H1 (cell line): ENCODE results near the gene CDPF1. TPM values are rescaled to one million over a fixed set of nuclear protein-coding genes. Genes with fewer than 3 reads are reported as not detected.

Experiments
- CTCF ChIA-PET: fragments of 300-600 bp; sonication (Branson Sonifier 250); formaldehyde crosslinking; loops from one replicate; lab custom pipeline; 2021; ENCODE audit not compliant: partially characterized antibody; lab: Charles Lee
- POLR2A ChIA-PET: fragments of 300-600 bp; sonication (Branson Sonifier 250); formaldehyde crosslinking; loops from one replicate; lab custom pipeline; 2021; ENCODE audit warnings: inconsistent platforms; ENCODE audit not compliant: partially characterized antibody; lab: Charles Lee
- DNase-seq, 2 experiments: peaks; one replicate each; pipeline versions ENCODE4 v3.0.0 to v3.0.0-alpha.2; 2010 to 2022; ENCODE audit warnings: low spot score in 2 of 2, low read depth in 1 of 2, mixed read lengths in 1 of 2
- FAIRE-seq: peaks from 2 replicates; lab custom pipeline; 2011; peaks lifted over from hg19 to GRCh38; lab: Jason Lieb, UNC
- H2AFZ ChIP-seq: 2 replicates; pipeline ENCODE4 v1.8.1; 2012; ENCODE audit warnings: low read length, inconsistent platforms
- H2AK5ac ChIP-seq: 2 replicates; pipeline ENCODE4 v1.6.1; 2013; ENCODE audit warnings: low read depth, low read length
- H2BK120ac ChIP-seq: replicated peaks from 2 replicates; pipeline ENCODE3; 2013; ENCODE audit warnings: low read depth, low read length, inconsistent platforms
- H2BK12ac ChIP-seq: 2 replicates; pipeline ENCODE4 v1.6.1; 2013; ENCODE audit warnings: low read depth, low read length
- H2BK15ac ChIP-seq: 2 replicates; pipeline ENCODE4 v1.6.1; 2013; ENCODE audit warnings: low read length
- H2BK20ac ChIP-seq: 2 replicates; pipeline ENCODE4 v1.6.1; 2013; ENCODE audit warnings: low read length
- H2BK5ac ChIP-seq: 2 replicates; pipeline ENCODE4 v1.6.1; 2013; ENCODE audit warnings: low read depth, low read length
- H3K14ac ChIP-seq: 2 replicates; pipeline ENCODE4 v1.6.1; 2013; ENCODE audit warnings: inconsistent platforms; ENCODE audit not compliant: insufficient read length
- H3K18ac ChIP-seq: 2 replicates; pipeline ENCODE4 v1.6.1; 2013; ENCODE audit warnings: low read length; ENCODE audit errors: extremely low read depth
- H3K23ac ChIP-seq: 2 replicates; pipeline ENCODE4 v1.6.1; 2013; ENCODE audit warnings: inconsistent platforms; ENCODE audit not compliant: insufficient read length
- H3K23me2 ChIP-seq: 2 replicates; pipeline ENCODE4 v1.6.1; 2013; ENCODE audit warnings: low read depth, low read length
- H3K27ac ChIP-seq: 2 replicates; pipeline ENCODE4 v1.6.1; 2011; ENCODE audit warnings: low read depth, low read length, inconsistent platforms
- H3K27me3 ChIP-seq, 4 experiments: replicated peaks in 1 of 4; 1 replicate in 1 of 4; 2 replicates in 3 of 4; pipeline versions ENCODE4 v1.6.1 to v1.8.1; 2011 to 2013; ENCODE audit warnings: low read length in 3 of 4, mild to moderate bottlenecking in 3 of 4, inconsistent platforms in 2 of 4, mixed read lengths in 2 of 4, moderate library complexity in 1 of 4; ENCODE audit not compliant: control insufficient read depth in 3 of 4, insufficient read depth in 3 of 4; ENCODE audit errors: extremely low read depth in 1 of 4
- H3K36me3 ChIP-seq, 4 experiments: 2 replicates each; pipeline versions ENCODE4 v1.6.1 to v1.8.1; 2011 to 2013; ENCODE audit warnings: mild to moderate bottlenecking in 4 of 4, low read length in 3 of 4, moderate library complexity in 2 of 4, control low read depth in 1 of 4, inconsistent platforms in 1 of 4; ENCODE audit not compliant: insufficient read depth in 4 of 4, control insufficient read depth in 2 of 4
- H3K4ac ChIP-seq: replicated peaks from 2 replicates; pipeline ENCODE3; 2013; ENCODE audit warnings: low read length, low read depth, mixed read lengths, inconsistent platforms; ENCODE audit not compliant: insufficient read length
- H3K4me1 ChIP-seq, 4 experiments: replicated peaks in 1 of 4; 1 replicate in 1 of 4; 2 replicates in 3 of 4; pipeline versions ENCODE4 v1.6.1 to v1.8.1; 2011 to 2013; ENCODE audit warnings: low read length in 3 of 4, inconsistent platforms in 2 of 4, mixed read lengths in 1 of 4; ENCODE audit not compliant: insufficient read depth in 4 of 4, control insufficient read depth in 3 of 4
- H3K4me2 ChIP-seq, 2 experiments: 2 replicates each; pipeline versions ENCODE4 v1.6.1 to v1.8.1; 2011 to 2013; ENCODE audit warnings: low read depth in 2 of 2, low read length in 2 of 2, control low read depth in 1 of 2, inconsistent platforms in 1 of 2, mild to moderate bottlenecking in 1 of 2; ENCODE audit not compliant: insufficient read depth in 1 of 2
- H3K4me3 ChIP-seq, 4 experiments: fragments of 200-600, 300-600 bp in 1 of 4; sonication (generic), shearing (Covaris generic), sonication (Bioruptor Twin) in 1 of 4; 2 replicates each; pipeline versions ENCODE4 v1.5.1 to v1.8.1; 2011 to 2016; ENCODE audit warnings: low read length in 4 of 4, low read depth in 3 of 4, control low read depth in 2 of 4, inconsistent platforms in 2 of 4, mild to moderate bottlenecking in 2 of 4, mixed read lengths in 1 of 4, moderate library complexity in 1 of 4; ENCODE audit not compliant: insufficient read depth in 2 of 4; ENCODE audit errors: extremely low read depth in 1 of 4
- H3K56ac ChIP-seq: replicated peaks from 2 replicates; pipeline ENCODE3; 2013; ENCODE audit warnings: low read depth, mild to moderate bottlenecking, mixed read lengths, low read length, inconsistent platforms; ENCODE audit not compliant: insufficient read length
- H3K79me1 ChIP-seq: 2 replicates; pipeline ENCODE4 v1.6.1; 2013; ENCODE audit warnings: low read depth, low read length, control low read depth
- H3K79me2 ChIP-seq, 2 experiments: 2 replicates each; pipeline versions ENCODE4 v1.6.1 to v1.8.1; 2012 to 2013; ENCODE audit warnings: low read length in 2 of 2, mild to moderate bottlenecking in 2 of 2, inconsistent platforms in 1 of 2; ENCODE audit not compliant: insufficient read depth in 2 of 2, control insufficient read depth in 1 of 2
- H3K9ac ChIP-seq, 4 experiments: replicated peaks in 1 of 4; 1 replicate in 1 of 4; 2 replicates in 3 of 4; pipeline versions ENCODE4 v1.6.1 to v1.8.1; 2011 to 2013; ENCODE audit warnings: low read depth in 3 of 4, low read length in 3 of 4, control low read depth in 2 of 4, mild to moderate bottlenecking in 2 of 4, moderate library complexity in 2 of 4, inconsistent platforms in 1 of 4; ENCODE audit errors: extremely low read depth in 1 of 4
- H3K9me3 ChIP-seq, 2 experiments: 2 replicates each; pipeline versions ENCODE4 v1.6.1 to v1.8.1; 2012 to 2013; ENCODE audit warnings: mild to moderate bottlenecking in 2 of 2, moderate library complexity in 2 of 2, control low read depth in 1 of 2, inconsistent platforms in 1 of 2, low read depth in 1 of 2, low read length in 1 of 2, mixed read lengths in 1 of 2; ENCODE audit not compliant: insufficient read depth in 2 of 2
- H4K20me1 ChIP-seq, 2 experiments: replicated peaks in 1 of 2; 2 replicates each; pipeline versions ENCODE3 to v1.8.1; 2011 to 2013; ENCODE audit warnings: inconsistent platforms in 2 of 2, low read length in 2 of 2, mild to moderate bottlenecking in 1 of 2; ENCODE audit not compliant: insufficient read depth in 2 of 2, control insufficient read depth in 1 of 2
- H4K5ac ChIP-seq: 2 replicates; pipeline ENCODE4 v1.6.1; 2013; ENCODE audit warnings: low read length, low read depth, mixed read lengths, inconsistent platforms; ENCODE audit not compliant: insufficient read length
- H4K8ac ChIP-seq: 2 replicates; pipeline ENCODE4 v1.8.0; 2013; ENCODE audit warnings: mild to moderate bottlenecking, moderate library complexity, low read length, inconsistent platforms; ENCODE audit not compliant: insufficient read depth; ENCODE audit errors: extremely low read depth
- H4K91ac ChIP-seq: replicated peaks from 2 replicates; pipeline ENCODE3; 2013; ENCODE audit warnings: low read length, mixed read lengths, inconsistent platforms; ENCODE audit not compliant: insufficient read length
- ATF2 ChIP-seq: IDR thresholded peaks from 2 replicates; pipeline ENCODE4 v1.6.1; 2012; ENCODE audit warnings: low read length, inconsistent platforms
- BCL11A ChIP-seq, 2 experiments: IDR thresholded peaks; one replicate each; pipeline ENCODE4 v1.6.1; 2011; ENCODE audit warnings: low read depth in 2 of 2, low read length in 2 of 2, mild to moderate bottlenecking in 2 of 2
- EGR1 ChIP-seq: IDR thresholded peaks from 2 replicates; pipeline ENCODE4 v1.6.1; 2011; ENCODE audit warnings: low read depth, low read length, borderline replicate concordance
- GABPA ChIP-seq: IDR thresholded peaks from 2 replicates; pipeline ENCODE4 v1.6.1; 2011; ENCODE audit warnings: mild to moderate bottlenecking, low read length, moderate library complexity, borderline replicate concordance; ENCODE audit not compliant: insufficient read depth
- HDAC2 ChIP-seq, 2 experiments: fragments of 300-600 bp in 1 of 2; sonication (generic) in 1 of 2; IDR thresholded peaks; 2 replicates each; pipeline ENCODE4 v1.6.1; 2011 to 2012; ENCODE audit warnings: low read depth in 2 of 2, low read length in 2 of 2, mild to moderate bottlenecking in 2 of 2, moderate library complexity in 2 of 2, borderline replicate concordance in 1 of 2, inconsistent platforms in 1 of 2
- JUN ChIP-seq: IDR thresholded peaks from 2 replicates; pipeline ENCODE4 v1.6.1; 2011; ENCODE audit warnings: low read depth, mild to moderate bottlenecking, improper control_type of control experiment, low read length
- NANOG ChIP-seq: IDR thresholded peaks from 2 replicates; pipeline ENCODE4 v1.6.1; 2011; ENCODE audit warnings: low read length, low read depth, mild to moderate bottlenecking, inconsistent platforms; ENCODE audit not compliant: insufficient read depth, poor library complexity, severe bottlenecking
- RXRA ChIP-seq: IDR thresholded peaks from 2 replicates; pipeline ENCODE4 v1.6.1; 2011; ENCODE audit warnings: low read depth, mild to moderate bottlenecking, low read length, moderate library complexity; ENCODE audit not compliant: insufficient read depth
- SP1 ChIP-seq: IDR thresholded peaks from 2 replicates; pipeline ENCODE4 v1.6.1; 2011; ENCODE audit warnings: low read depth, low read length
- WGBS, 2 experiments: shearing (Covaris generic) in 1 of 2; methylation state at CpG; one replicate each; pipeline versions ENCODE4 v1.1.6 to v1.1.7; 2013 to 2015; ENCODE audit warnings: low lambda C conversion rate in 2 of 2, mixed read lengths in 2 of 2, inconsistent platforms in 1 of 2, low coverage in 1 of 2, missing lambda C conversion rate in 1 of 2; ENCODE audit not compliant: insufficient replicate concordance in 2 of 2, insufficient coverage in 1 of 2, insufficient read length in 1 of 2; ENCODE audit errors: extremely low coverage in 1 of 2, missing lambda C conversion rate in 1 of 2; 5-methylcytosine and 5-hydroxymethylcytosine counted together
- polyA plus RNA-seq, 7 experiments: library from polyadenylated mRNA; depleted of rRNA in 3 of 7; stranded (reverse) in 5 of 7; unstranded in 2 of 7; fragments of >200 nt in 5 of 7; fragments of 200-250 nt in 2 of 7; gene quantifications; 1 replicate in 5 of 7; 2 replicates in 1 of 7; 4 replicates in 1 of 7; pipeline versions ENCODE4 v1.2.1 to v1.2.3, GENCODE V29; 2011 to 2013; ENCODE audit warnings: missing spikeins in 2 of 7, mixed read lengths in 2 of 7
- total RNA-seq: library from RNA; stranded (reverse); fragmentation: NEBNext Ultra II Directional; extraction: Animal tissue kit (Norgen Biotek cat#: 25700); gene quantifications from 2 replicates; pipeline ENCODE4 v1.2.1, GENCODE V29; 2021

The CDPF1 gene
- total and polyA plus RNA-seq, 2 of the 8 experiments (the other 6 are each of a cell fraction or from before 2014, with no cell fraction given) = 9.7 to 13.7 TPM

- peak overlapping the region; percentile 60 to 62 for H3K4me2 ChIP-seq
- H3K18ac ChIP-seq = peak overlapping the region; percentile 42; the same call in 1 of the 2 replicates
- no peak overlapping the region for H2BK12ac ChIP-seq
- H3K4ac ChIP-seq = peak overlapping the region; percentile 57
- no peak overlapping the region for H3K23ac ChIP-seq
- peaks cover 0 to 3% (median 0%) of the 10 kb centered on the region in 4 experiments; a peak in 1 of 8 replicates for H3K36me3 ChIP-seq
- 29% methylated on average over 13 of the region's 17 CpGs; no CpG with 5 or more reads in 1 of the 2 experiments for WGBS, 2 experiments
- FAIRE-seq (peak; percentile 90), DNase-seq (peak; percentile 65 to 66)
- H2BK5ac ChIP-seq = peak overlapping the region; percentile 20; the same call in 1 of the 2 replicates
- no peak overlapping the region for H3K14ac ChIP-seq
- H3K4me3 ChIP-seq = peak overlapping the region in 3 of 4 experiments; percentile 7 to 27 (median 14); a peak in 1 of 8 replicates
- H3K27me3 ChIP-seq = no peaks in the 10 kb centered on the region
- no peak overlapping the region for H2AK5ac ChIP-seq
- peak overlapping the region; percentile 89; the same call in 1 of the 2 replicates for H2AFZ ChIP-seq
- peak overlapping the region; percentile 5 for H4K91ac ChIP-seq
- ChIA-PET POLR2A (interaction anchor here (0.5 kb wide), 1 partner anchor 106 kb away, joined by 5 read pairs; no protein-coding TSS in a partner anchor), CTCF (interaction anchor here (1.0 kb wide), 1 partner anchor 165 kb away, joined by 3 read pairs; no protein-coding TSS in a partner anchor)
- no peak overlapping the region; a peak in 1 of 7 replicates for H3K9ac ChIP-seq
- H2BK20ac ChIP-seq = 0 out of 2 replicates have a peak overlapping the region, but pooled peaks have one; percentile 63
- peak overlapping the region; percentile 25; the same call in 1 of the 2 replicates for H2BK15ac ChIP-seq
- H4K5ac ChIP-seq = peak overlapping the region; percentile 99
- peak overlapping the region; percentile 50 for H2BK120ac ChIP-seq
- no peak overlapping the region for H3K56ac ChIP-seq
- H4K8ac ChIP-seq = 0 out of 2 replicates have a peak overlapping the region, but pooled peaks have one; percentile 21
- H3K4me1 ChIP-seq = peaks cover 0 to 6% (median 3%) of the 10 kb centered on the region in 4 experiments; a peak in 3 of 7 replicates
- H3K79me2 ChIP-seq = no peaks in the 10 kb centered on the region
- H3K23me2 ChIP-seq = no peaks in the 10 kb centered on the region
- H3K27ac ChIP-seq = peak overlapping the region; percentile 42; the same call in 1 of the 2 replicates
- H3K9me3 ChIP-seq = no peaks in the 10 kb centered on the region
- H4K20me1 ChIP-seq = no peaks in the 10 kb centered on the region
- no peaks in the 10 kb centered on the region for H3K79me1 ChIP-seq
- TF ChIP-seq HDAC2 (IDR thresholded peaks at IDR 0.05; ENCODE audit: borderline replicate concordance in 1 of 2, low read depth in 2 of 2, low read length in 2 of 2) (no peak), ATF2 (peak; percentile 37; the same call in 1 of the 2 replicates), BCL11A (IDR thresholded peaks at IDR 0.05; ENCODE audit: low read depth in 2 of 2, low read length in 2 of 2) (no peak), JUN (no peak), RXRA (no peak), EGR1 (no peak), NANOG (peak; percentile 68), SP1 (no peak), GABPA (no peak)
Observed at GRCh38 chr22:46201059-46201757, 48.9 kb downstream of the CDPF1 start.
